ENCODE data around the gene FILIP1L.

DNA sequence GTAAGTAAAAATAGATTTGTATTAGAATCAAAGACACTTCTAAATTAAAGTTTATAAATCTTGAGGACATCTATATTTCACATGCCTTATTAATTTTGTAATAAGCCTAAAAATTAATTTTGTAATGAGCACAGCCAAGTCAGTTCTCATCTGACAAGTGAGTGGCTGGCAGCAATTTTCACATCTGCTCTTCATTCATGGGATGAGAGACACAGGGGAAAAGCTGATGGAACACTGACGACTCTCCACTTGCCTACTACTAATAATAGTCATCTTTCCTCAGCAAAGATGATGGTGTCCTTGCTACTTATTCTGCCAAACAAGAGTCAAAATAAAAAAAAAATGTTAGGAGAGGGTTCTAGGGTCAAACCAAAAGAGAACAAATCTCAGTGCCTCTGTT lies 311.0 kb downstream of the FILIP1L start:
- TF ChIP-seq, protein P1, sequence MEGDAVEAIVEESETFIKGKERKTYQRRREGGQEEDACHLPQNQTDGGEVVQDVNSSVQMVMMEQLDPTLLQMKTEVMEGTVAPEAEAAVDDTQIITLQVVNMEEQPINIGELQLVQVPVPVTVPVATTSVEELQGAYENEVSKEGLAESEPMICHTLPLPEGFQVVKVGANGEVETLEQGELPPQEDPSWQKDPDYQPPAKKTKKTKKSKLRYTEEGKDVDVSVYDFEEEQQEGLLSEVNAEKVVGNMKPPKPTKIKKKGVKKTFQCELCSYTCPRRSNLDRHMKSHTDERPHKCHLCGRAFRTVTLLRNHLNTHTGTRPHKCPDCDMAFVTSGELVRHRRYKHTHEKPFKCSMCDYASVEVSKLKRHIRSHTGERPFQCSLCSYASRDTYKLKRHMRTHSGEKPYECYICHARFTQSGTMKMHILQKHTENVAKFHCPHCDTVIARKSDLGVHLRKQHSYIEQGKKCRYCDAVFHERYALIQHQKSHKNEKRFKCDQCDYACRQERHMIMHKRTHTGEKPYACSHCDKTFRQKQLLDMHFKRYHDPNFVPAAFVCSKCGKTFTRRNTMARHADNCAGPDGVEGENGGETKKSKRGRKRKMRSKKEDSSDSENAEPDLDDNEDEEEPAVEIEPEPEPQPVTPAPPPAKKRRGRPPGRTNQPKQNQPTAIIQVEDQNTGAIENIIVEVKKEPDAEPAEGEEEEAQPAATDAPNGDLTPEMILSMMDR (IDR thresholded peaks at IDR 0.05), result no peak
- TF ChIP-seq POLR2A (IDR thresholded peaks at IDR 0.05) (no peak), POLR2AphosphoS5 (IDR thresholded peaks at IDR 0.05) (no peak)
